Karpas-422 (cell line): Measurements from ENCODE around the gene CXCL6. TPM values are rescaled to one million over a fixed set of nuclear protein-coding genes. Genes with fewer than 3 reads are reported as not detected.

Source experiments
- DNase-seq: peaks from one replicate; pipeline ENCODE4 v3.0.0-alpha.2; 2015
- H2AFZ ChIP-seq: fragments of 200-600 bp; sonication (generic); 2 replicates; pipeline ENCODE4 v1.6.1; 2014; ENCODE audit warnings: antibody characterized with exemption, low read length, mixed read lengths
- H3K27ac ChIP-seq: fragments of 200-600 bp; sonication (generic); 2 replicates; pipeline ENCODE4 v1.5.1; 2014; ENCODE audit warnings: mild to moderate bottlenecking, low read length, moderate library complexity
- H3K27me3 ChIP-seq: fragments of 200-600 bp; sonication (generic); 2 replicates; pipeline ENCODE4 v1.6.1; 2014; ENCODE audit warnings: low read length, mixed read lengths
- H3K36me3 ChIP-seq: fragments of 200-600 bp; sonication (generic); 2 replicates; pipeline ENCODE4 v1.6.1; 2014; ENCODE audit warnings: low read length, mixed read lengths; ENCODE audit not compliant: insufficient read depth
- H3K4me1 ChIP-seq: fragments of 200-600 bp; sonication (generic); 2 replicates; pipeline ENCODE4 v1.6.1; 2014; ENCODE audit warnings: mild to moderate bottlenecking, low read length, mixed read lengths
- H3K4me2 ChIP-seq: fragments of 200-600 bp; sonication (generic); 2 replicates; pipeline ENCODE4 v1.6.1; 2014; ENCODE audit warnings: low read length, low read depth, mild to moderate bottlenecking; ENCODE audit not compliant: poor library complexity, severe bottlenecking
- H3K4me3 ChIP-seq: fragments of 200-600 bp; sonication (generic); 2 replicates; pipeline ENCODE4 v1.5.1; 2014; ENCODE audit warnings: mild to moderate bottlenecking, antibody characterized with exemption, low read length, mixed read lengths
- H3K79me2 ChIP-seq: fragments of 200-600 bp; sonication (generic); 2 replicates; pipeline ENCODE4 v1.6.1; 2014; ENCODE audit warnings: mild to moderate bottlenecking, low read length, mixed read lengths
- H3K9ac ChIP-seq: fragments of 200-600 bp; sonication (generic); 2 replicates; pipeline ENCODE4 v1.6.0; 2014; ENCODE audit warnings: low read length
- H3K9me2 ChIP-seq: fragments of 200-600 bp; sonication (generic), shearing (Covaris generic); replicated peaks from 2 replicates; pipeline ENCODE4 v1.6.0; 2014; ENCODE audit warnings: mild to moderate bottlenecking, low read length, moderate library complexity; ENCODE audit not compliant: insufficient read depth
- H3K9me3 ChIP-seq: fragments of 300-700, 200-600 bp; sonication (generic); 2 replicates; pipeline ENCODE4 v1.6.1; 2014; ENCODE audit warnings: low read length, mixed read lengths
- H4K20me1 ChIP-seq: fragments of 200-600 bp; sonication (generic); 2 replicates; pipeline ENCODE4 v1.6.1; 2014; ENCODE audit warnings: mild to moderate bottlenecking, antibody characterized with exemption, low read length, low read depth; ENCODE audit not compliant: insufficient read depth
- total RNA-seq: library from RNA; depleted of rRNA; stranded (reverse); fragments of >200 nt; shearing (Covaris generic); gene quantifications from 2 replicates; pipeline ENCODE4 v1.2.3, GENCODE V29; 2014; ENCODE audit warnings: low replicate concordance

The CXCL6 gene
- total RNA-seq, 1 experiment from 2014 or later: not detected

DNA sequence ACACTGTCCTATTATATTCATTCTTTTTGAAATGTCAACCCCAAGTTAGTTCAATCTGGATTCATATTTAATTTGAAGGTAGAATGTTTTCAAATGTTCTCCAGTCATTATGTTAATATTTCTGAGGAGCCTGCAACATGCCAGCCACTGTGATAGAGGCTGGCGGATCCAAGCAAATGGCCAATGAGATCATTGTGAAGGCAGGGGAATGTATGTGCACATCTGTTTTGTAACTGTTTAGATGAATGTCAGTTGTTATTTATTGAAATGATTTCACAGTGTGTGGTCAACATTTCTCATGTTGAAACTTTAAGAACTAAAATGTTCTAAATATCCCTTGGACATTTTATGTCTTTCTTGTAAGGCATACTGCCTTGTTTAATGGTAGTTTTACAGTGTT is 34.3 kb downstream of the CXCL6 start:
- Histone ChIP-seq H3K27me3 (no peaks in the 10 kb centered on the region), H3K4me2 (no peak overlapping the region)

DNA sequence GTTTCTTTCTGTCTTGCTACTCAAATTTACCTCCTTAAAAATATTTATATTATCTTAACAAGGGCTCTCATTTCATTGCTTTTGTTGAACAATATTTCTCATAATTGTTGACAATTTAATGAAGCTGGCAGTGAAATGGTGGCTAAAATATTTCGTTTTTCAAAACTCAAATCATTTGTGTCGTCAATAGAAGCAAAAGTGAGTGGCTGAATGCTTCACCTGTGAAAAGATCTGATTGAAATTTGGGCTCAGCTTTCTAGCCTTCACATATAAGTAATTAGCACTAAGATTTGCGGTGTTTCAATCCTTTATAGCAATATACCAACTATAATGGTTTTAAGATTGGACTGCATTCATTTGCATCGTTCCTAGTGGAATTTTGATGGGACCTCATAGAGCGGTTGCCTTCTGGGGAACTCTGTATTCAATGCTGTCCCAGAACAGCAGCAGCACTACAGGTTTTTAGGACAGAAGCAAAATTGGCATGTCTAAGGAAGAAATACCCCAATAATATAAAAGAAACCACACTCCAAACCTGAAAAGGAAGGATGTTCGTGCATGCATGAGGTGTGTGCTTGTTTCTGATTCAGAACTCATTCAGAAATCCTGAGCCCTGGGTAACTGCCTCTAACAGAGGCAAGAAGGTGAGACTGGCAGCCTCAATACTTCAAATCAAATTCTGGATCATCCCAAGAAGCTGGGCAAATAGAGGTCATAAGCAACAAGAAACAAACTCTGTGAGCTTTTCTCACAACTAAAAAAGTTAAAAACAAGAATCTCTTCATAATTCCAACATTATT is 35.2 kb downstream of the CXCL6 start:
- Histone ChIP-seq H3K4me1 (no peaks in the 10 kb centered on the region), H3K9me3 (no peaks in the 10 kb centered on the region), H3K36me3 (no peaks in the 10 kb centered on the region), H3K4me3 (no peak overlapping the region), H4K20me1 (no peaks in the 10 kb centered on the region), H3K27ac (no peak overlapping the region), H3K9ac (no peak overlapping the region), H3K9me2 (no peaks in the 10 kb centered on the region), H3K4me2 (no peak overlapping the region), H2AFZ (no peak overlapping the region), H3K79me2 (no peaks in the 10 kb centered on the region), H3K27me3 (no peaks in the 10 kb centered on the region)
- no peak for DNase-seq

More for the DNA sequence above, 34.3 kb downstream of the CXCL6 start:
- Histone ChIP-seq H3K4me3 (no peak overlapping the region), H3K9me3 (no peaks in the 10 kb centered on the region), H4K20me1 (no peaks in the 10 kb centered on the region), H3K4me1 (no peaks in the 10 kb centered on the region), H2AFZ (no peak overlapping the region), H3K9ac (no peak overlapping the region), H3K79me2 (no peaks in the 10 kb centered on the region), H3K36me3 (no peaks in the 10 kb centered on the region), H3K27ac (no peak overlapping the region), H3K9me2 (no peaks in the 10 kb centered on the region)
- no peak for DNase-seq

DNA sequence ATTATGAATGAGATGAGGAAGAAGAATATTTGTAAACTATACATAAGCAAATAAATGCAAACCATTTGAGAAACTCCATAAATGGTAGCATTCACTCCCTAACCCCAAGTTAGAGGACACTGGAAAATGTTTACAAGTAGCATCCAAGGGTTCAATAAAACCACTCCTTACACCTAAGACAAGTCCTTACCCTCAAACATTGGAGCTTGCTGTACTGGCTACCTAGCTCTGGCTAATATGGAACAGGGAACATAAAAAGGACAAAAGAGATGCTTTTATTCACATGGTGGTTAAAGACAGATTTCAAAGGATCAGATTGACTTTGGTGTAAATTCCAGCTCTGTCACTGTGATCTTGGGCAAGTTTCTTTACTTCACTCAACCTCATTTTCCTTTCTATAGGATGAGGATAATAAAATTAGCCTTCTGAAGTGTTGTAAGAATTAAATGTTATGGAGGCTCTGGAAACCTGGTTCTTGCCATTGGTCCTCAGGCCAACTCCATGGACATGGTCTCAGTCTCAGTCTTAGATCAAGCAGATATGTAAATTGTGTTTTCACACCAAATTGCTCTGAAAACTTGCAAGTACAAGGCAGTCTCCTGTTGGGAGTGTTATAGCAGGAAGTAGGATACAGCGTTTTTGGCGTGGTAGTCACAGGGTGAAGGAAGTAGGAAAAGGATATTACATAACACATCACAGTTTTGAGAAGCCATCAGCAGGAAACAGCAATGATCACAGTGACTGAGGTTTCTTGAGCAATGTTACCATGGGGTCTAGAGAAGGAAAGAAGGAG is 36.0 kb downstream of the CXCL6 start:
- Histone ChIP-seq H3K4me3 (no peak overlapping the region), H3K27ac (no peak overlapping the region), H2AFZ (no peak overlapping the region), H3K9me3 (no peaks in the 10 kb centered on the region), H3K9me2 (no peaks in the 10 kb centered on the region), H3K79me2 (no peaks in the 10 kb centered on the region), H3K4me1 (no peaks in the 10 kb centered on the region), H3K36me3 (no peaks in the 10 kb centered on the region), H3K4me2 (no peak overlapping the region), H3K9ac (no peak overlapping the region), H3K27me3 (no peaks in the 10 kb centered on the region), H4K20me1 (no peaks in the 10 kb centered on the region)
- DNase-seq: no peak

DNA sequence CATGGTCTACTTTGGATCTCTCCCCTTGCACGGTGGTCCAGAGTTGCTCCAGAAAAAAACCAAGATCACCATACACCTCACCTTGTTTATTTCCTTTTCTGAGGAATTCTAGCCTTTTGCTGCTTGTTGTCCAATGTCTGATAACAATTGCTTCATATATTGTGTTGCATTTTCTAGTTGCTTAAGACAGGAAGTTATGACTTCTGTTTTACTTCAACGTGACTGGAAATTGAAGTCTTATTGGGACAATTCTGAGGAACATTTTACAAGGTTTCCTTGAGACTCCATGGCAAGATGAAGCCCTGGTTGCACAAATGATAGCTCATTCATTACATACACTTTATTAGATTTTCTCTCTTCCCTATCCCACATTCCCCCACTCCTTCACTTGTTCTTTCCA is 37.9 kb downstream of the CXCL6 start:
- no peak for DNase-seq
- H3K9me2 ChIP-seq: no peaks in the 10 kb centered on the region
- no peaks in the 10 kb centered on the region for H3K4me1 ChIP-seq
- H3K4me3 ChIP-seq: no peak overlapping the region
- H3K27me3 ChIP-seq: no peaks in the 10 kb centered on the region
- no peaks in the 10 kb centered on the region for H3K36me3 ChIP-seq
- no peaks in the 10 kb centered on the region for H3K79me2 ChIP-seq
- no peak overlapping the region for H3K27ac ChIP-seq
- no peaks in the 10 kb centered on the region for H4K20me1 ChIP-seq
- H2AFZ ChIP-seq: no peak overlapping the region
- H3K9ac ChIP-seq: no peak overlapping the region
- H3K4me2 ChIP-seq: no peak overlapping the region
- no peaks in the 10 kb centered on the region for H3K9me3 ChIP-seq

DNA sequence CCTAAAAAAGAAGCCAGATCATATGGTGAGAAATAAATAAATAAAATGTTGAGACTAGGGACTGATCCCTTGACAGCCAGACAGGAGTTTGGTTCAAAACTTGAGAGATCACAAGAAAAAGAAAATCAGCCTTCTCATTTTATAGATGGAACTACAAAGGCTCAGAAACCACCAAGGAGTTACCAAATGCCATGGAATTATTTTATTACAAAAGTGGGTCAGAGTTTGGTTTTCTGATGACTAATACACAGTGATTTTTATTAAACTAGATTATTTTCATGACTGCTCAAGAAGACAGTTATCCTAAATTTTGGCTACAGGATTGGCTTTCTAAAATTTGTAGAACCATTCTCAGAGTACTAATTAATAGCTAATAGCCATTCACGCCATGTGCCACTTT is 38.9 kb downstream of the CXCL6 start:
- Histone ChIP-seq H3K36me3 (no peaks in the 10 kb centered on the region), H3K79me2 (no peaks in the 10 kb centered on the region), H3K9me2 (no peaks in the 10 kb centered on the region), H3K27ac (no peak overlapping the region), H3K9me3 (no peaks in the 10 kb centered on the region), H4K20me1 (no peaks in the 10 kb centered on the region), H3K4me2 (no peak overlapping the region), H3K27me3 (no peaks in the 10 kb centered on the region), H3K9ac (no peak overlapping the region), H3K4me1 (no peaks in the 10 kb centered on the region), H2AFZ (no peak overlapping the region), H3K4me3 (no peak overlapping the region)
- no peak for DNase-seq

DNA sequence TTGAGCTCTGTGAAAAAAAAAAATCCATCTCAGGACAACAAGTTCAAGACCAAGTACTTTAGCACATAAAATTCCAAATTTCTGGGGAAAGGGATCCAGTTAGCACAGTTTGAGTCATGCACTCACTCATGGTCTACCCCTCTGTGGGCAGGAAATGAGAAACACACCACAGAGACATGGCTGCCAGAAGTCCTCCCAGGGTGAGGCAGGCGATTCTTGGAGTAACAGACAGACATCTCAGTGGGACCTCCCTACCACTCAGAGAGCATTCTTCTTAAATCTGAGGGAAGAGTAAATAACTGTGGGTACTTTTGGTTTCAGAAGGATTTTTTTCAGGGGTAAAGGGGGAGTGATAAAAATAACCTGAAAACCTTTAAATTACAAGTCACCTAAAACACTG is 46.8 kb downstream of the CXCL6 start:
- no peaks in the 10 kb centered on the region for H3K79me2 ChIP-seq
- H3K9ac ChIP-seq: no peak overlapping the region
- H3K4me3 ChIP-seq: no peak overlapping the region
- no peak overlapping the region for H2AFZ ChIP-seq
- no peak overlapping the region for H3K27ac ChIP-seq
- H3K27me3 ChIP-seq: no peaks in the 10 kb centered on the region
- no peak for DNase-seq
- H3K4me1 ChIP-seq: no peaks in the 10 kb centered on the region
- no peaks in the 10 kb centered on the region for H3K9me3 ChIP-seq
- no peak overlapping the region for H3K4me2 ChIP-seq
- H3K9me2 ChIP-seq: no peaks in the 10 kb centered on the region
- H3K36me3 ChIP-seq: no peaks in the 10 kb centered on the region
- H4K20me1 ChIP-seq: no peaks in the 10 kb centered on the region

DNA sequence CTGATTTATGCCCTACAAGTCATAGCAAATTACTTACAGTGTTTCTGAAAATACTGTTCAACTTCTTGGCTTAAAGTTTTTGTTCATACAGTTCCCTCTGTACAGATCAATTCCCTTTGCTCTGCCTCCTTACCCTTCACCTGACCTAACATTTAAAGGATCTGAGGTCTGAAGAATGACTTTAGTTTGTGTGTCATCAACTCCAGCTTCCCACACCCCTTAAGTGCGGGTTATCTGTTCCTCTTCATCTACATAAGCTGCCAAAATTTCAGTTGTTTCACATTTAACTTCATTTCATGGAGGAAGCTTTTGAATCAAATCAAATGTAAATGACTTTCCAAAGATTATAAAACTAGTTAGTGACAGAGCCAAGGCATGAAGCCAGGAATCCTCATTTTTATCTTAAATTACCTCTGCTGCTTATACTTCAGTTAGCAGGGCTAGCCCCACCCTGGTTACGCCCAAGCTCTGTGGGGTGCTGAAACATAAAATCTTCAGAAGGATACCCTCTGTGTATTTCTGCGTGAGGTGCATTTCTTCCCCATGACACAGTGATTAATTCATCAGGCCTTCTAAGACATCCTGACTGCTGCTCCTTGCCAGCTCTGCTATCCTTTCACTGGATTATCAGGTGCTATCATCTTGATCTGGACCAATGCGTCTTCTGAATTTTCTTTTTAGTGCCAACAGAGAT is 49.2 kb downstream of the CXCL6 start:
- no peak overlapping the region for H2AFZ ChIP-seq
- H4K20me1 ChIP-seq: no peaks in the 10 kb centered on the region
- H3K4me2 ChIP-seq: no peak overlapping the region

More for the DNA sequence above, 49.2 kb downstream of the CXCL6 start:
- H3K4me3 ChIP-seq: no peak overlapping the region
- H3K9me3 ChIP-seq: no peaks in the 10 kb centered on the region
- H3K9ac ChIP-seq: no peak overlapping the region
- H3K36me3 ChIP-seq: no peaks in the 10 kb centered on the region
- DNase-seq: no peak
- H3K27me3 ChIP-seq: no peaks in the 10 kb centered on the region
- no peaks in the 10 kb centered on the region for H3K4me1 ChIP-seq
- H3K9me2 ChIP-seq: no peaks in the 10 kb centered on the region
- no peak overlapping the region for H3K27ac ChIP-seq
- no peaks in the 10 kb centered on the region for H3K79me2 ChIP-seq
